Thymus (tissue), 11 donors: ENCODE measurements around the gene GABRQ. TPM values are rescaled to one million over a fixed set of nuclear protein-coding genes. Genes with fewer than 3 reads are reported as not detected.
"Not testable (repeated sequence)": the region's sequence is repeated elsewhere in the genome, so short reads cannot be mapped to it uniquely, and the experiment has no call there.

Experiments
- DNase-seq, 9 donors: peaks; one replicate each; pipeline ENCODE4 v3.0.0-alpha.2; 2013; ENCODE audit warnings: low spot score in 9 of 9, low read depth in 6 of 9, missing footprints in 1 of 9
- H3K27ac ChIP-seq, 2 donors: one replicate each; pipeline ENCODE4 v1.5.1; 2013; ENCODE audit warnings: control low read depth in 1 of 2, low read depth in 1 of 2, low read length in 1 of 2, mild to moderate bottlenecking in 1 of 2, moderate library complexity in 1 of 2
- H3K27me3 ChIP-seq, 2 donors: one replicate each; pipeline ENCODE4 v1.5.1; 2013; ENCODE audit warnings: low read length in 1 of 2; ENCODE audit not compliant: control insufficient read depth in 2 of 2, insufficient read depth in 1 of 2
- H3K36me3 ChIP-seq, 2 donors: one replicate each; pipeline ENCODE4 v1.5.1; 2013; ENCODE audit warnings: low read length in 1 of 2, mild to moderate bottlenecking in 1 of 2, moderate library complexity in 1 of 2; ENCODE audit not compliant: control insufficient read depth in 2 of 2, insufficient read depth in 2 of 2
- H3K4me1 ChIP-seq, 2 donors: one replicate each; pipeline ENCODE4 v1.5.1; 2013; ENCODE audit warnings: low read length in 2 of 2; ENCODE audit not compliant: control insufficient read depth in 2 of 2, insufficient read depth in 2 of 2
- H3K4me3 ChIP-seq, 2 donors: one replicate each; pipeline ENCODE4 v1.5.1; 2013; ENCODE audit warnings: low read length in 2 of 2, control low read depth in 1 of 2, mild to moderate bottlenecking in 1 of 2
- H3K9me3 ChIP-seq, 2 donors: one replicate each; pipeline ENCODE4 v1.5.1; 2013; ENCODE audit warnings: low read length in 1 of 2, mild to moderate bottlenecking in 1 of 2; ENCODE audit not compliant: control insufficient read depth in 2 of 2, insufficient read depth in 1 of 2
- WGBS: extraction: QIAGEN DNeasy Blood & Tissue Kit; methylation state at CpG from one replicate; pipeline ENCODE4 v1.1.7; 2013; 5-methylcytosine and 5-hydroxymethylcytosine counted together
- polyA plus RNA-seq: library from polyadenylated mRNA; stranded (reverse); fragments of 200-250 nt; gene quantifications from one replicate; pipeline ENCODE4 v1.2.3, GENCODE V29; 2013
- total RNA-seq: library from RNA; stranded (reverse); fragments of 120-200 nt; gene quantifications from one replicate; pipeline ENCODE4 v1.2.4, GENCODE V29; 2013
- donor health status: healthy.

GABRQ gene
- total and polyA plus RNA-seq, 2 donors = 0.09 TPM

- no peaks in the 10 kb centered on the region for H3K36me3 ChIP-seq
- no peak for DNase-seq
- no peak overlapping the region for H3K27ac ChIP-seq
- 95% methylated on average over 16 of the region's 16 CpGs for WGBS
- H3K27me3 ChIP-seq = no peaks in the 10 kb centered on the region
- H3K4me1 ChIP-seq = no peaks in the 10 kb centered on the region
- no peak overlapping the region for H3K4me3 ChIP-seq
- no peaks in the 10 kb centered on the region for H3K9me3 ChIP-seq
Observed at GRCh38 chrX:152652467-152652866, 14.8 kb downstream of the GABRQ start.

DNA sequence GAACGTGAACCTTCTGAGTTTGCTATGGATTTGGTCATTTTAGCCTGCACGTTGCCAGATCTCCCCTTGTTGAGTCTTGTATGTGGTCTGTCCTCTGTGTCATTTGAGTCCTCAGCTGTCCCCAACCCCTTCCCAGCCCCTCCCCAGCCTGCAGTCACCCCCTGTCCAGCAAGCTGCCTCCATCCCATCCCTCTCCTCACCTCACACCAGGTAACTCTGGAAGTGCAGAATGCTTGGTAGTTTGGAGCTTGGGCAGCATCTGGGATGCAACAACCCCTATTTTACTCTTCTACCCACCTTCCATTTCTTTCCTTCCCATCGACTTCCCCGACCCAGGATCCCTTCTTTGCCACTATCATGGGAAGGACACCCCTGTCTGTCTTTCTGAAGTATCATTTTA lies 18.4 kb downstream of the GABRQ start:
- Histone ChIP-seq H3K9me3 (no peaks in the 10 kb centered on the region), H3K4me3 (no peak overlapping the region), H3K4me1 (no peaks in the 10 kb centered on the region), H3K27ac (no peak overlapping the region), H3K36me3 (no peaks in the 10 kb centered on the region), H3K27me3 (no peaks in the 10 kb centered on the region)
- WGBS = 88% methylated on average over 4 of the region's 4 CpGs
- DNase-seq = no peak

GRCh38 chrX:152656890-152657289 lies 19.2 kb downstream of the GABRQ start:
- Histone ChIP-seq H3K9me3 (no peaks in the 10 kb centered on the region), H3K27me3 (no peaks in the 10 kb centered on the region), H3K4me3 (no peak overlapping the region), H3K36me3 (no peaks in the 10 kb centered on the region), H3K27ac (no peak overlapping the region), H3K4me1 (no peaks in the 10 kb centered on the region)
- 93% methylated on average over 7 of the region's 7 CpGs for WGBS
- DNase-seq = no peak

GRCh38 chrX:152658302-152658701 lies 20.6 kb downstream of the GABRQ start:
- H3K4me3 ChIP-seq = no peak overlapping the region
- H3K27ac ChIP-seq = no peak overlapping the region
- no peaks in the 10 kb centered on the region for H3K36me3 ChIP-seq
- no peak for DNase-seq
- 57% methylated on average over 2 of the region's 2 CpGs for WGBS
- H3K27me3 ChIP-seq = no peaks in the 10 kb centered on the region
- H3K9me3 ChIP-seq = no peaks in the 10 kb centered on the region
- H3K4me1 ChIP-seq = no peaks in the 10 kb centered on the region

DNA sequence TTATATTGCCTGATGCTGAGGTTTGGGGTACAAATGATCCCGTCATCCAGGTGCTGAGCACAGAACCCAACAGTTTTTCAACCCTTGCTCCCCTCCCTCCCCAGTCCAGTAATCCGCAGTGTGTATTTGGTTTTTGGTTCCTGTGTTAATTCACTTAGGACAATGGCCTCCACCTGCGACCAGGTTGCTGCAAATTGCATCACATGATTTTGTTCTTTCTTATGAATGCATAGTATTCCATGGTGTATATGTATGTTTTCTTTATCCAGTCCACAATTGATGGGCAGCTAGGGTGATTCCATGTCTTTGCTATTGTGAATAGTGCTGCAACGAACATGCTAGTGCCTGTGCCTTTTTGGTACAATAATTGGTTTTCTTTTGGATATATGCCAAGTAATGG lies 25.4 kb downstream of the GABRQ start:
- WGBS = 69% methylated on average over 4 of the region's 4 CpGs

GRCh38 chrX:152674135-152674534 lies 36.4 kb downstream of the GABRQ start:
- Histone ChIP-seq H3K4me1 (no peaks in the 10 kb centered on the region), H3K9me3 (no peaks in the 10 kb centered on the region), H3K36me3 (no peaks in the 10 kb centered on the region), H3K27ac (no peak overlapping the region), H3K27me3 (no peaks in the 10 kb centered on the region), H3K4me3 (no peak overlapping the region)
- WGBS = 73% methylated on average over 2 of the region's 2 CpGs
- DNase-seq = no peak

More for the DNA sequence above, 25.4 kb downstream of the GABRQ start:
- DNase-seq = no peak
- H3K27me3 ChIP-seq = no peaks in the 10 kb centered on the region
- H3K27ac ChIP-seq = no peak overlapping the region
- no peaks in the 10 kb centered on the region for H3K9me3 ChIP-seq
- H3K4me3 ChIP-seq = no peak overlapping the region
- H3K36me3 ChIP-seq = no peaks in the 10 kb centered on the region
- no peaks in the 10 kb centered on the region for H3K4me1 ChIP-seq

DNA sequence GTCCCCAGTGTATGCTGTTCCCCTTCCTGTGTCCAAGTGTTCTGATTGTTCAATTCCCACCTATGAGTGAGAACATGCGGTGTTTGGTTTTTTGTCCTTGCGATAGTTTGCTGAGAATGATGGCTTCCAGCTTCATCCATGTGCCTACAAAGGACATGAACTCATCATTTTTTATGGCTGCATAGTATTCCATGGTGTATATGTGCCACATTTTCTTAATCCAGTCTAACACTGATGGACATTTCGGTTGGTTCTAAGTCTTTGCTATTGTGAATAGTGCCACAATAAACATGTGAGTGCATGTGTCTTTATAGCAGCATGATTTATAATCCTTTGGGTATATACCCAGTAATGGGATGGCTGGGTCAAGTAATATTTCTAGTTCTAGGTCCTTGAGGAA lies 37.0 kb downstream of the GABRQ start:
- H3K4me1 ChIP-seq, DNase-seq, H3K4me3 ChIP-seq, H3K27me3 ChIP-seq, H3K9me3 ChIP-seq, H3K36me3 ChIP-seq, H3K27ac ChIP-seq: not testable (repeated sequence)
- 94% methylated on average over 3 of the region's 3 CpGs for WGBS

DNA sequence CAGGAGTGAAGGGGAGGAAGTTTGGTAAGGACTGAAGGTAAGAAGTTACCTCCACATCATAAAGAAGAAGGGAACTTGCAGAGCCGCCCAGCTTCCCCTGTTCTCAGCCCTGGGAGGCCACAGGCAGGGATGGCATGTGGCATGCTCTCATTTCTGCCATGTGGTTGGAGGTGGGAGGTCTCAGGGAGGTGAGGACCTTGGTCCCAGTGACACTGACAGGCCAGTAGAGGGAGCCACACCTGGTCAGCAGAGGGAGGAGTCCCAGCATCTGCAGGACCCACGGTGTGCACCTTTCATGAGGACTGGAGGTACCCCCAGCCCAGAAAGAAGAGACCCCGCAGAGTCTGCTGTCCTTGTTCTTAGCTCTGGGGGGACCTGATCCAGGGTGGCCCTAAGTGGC lies 43.3 kb downstream of the GABRQ start:
- not testable (repeated sequence) for H3K9me3 ChIP-seq, DNase-seq, H3K27me3 ChIP-seq, H3K36me3 ChIP-seq, H3K27ac ChIP-seq, H3K4me3 ChIP-seq, H3K4me1 ChIP-seq
- WGBS = no CpG with 5 or more reads among the region's 3 CpGs

- H3K4me3 ChIP-seq, H3K27ac ChIP-seq, H3K9me3 ChIP-seq, H3K27me3 ChIP-seq, H3K36me3 ChIP-seq, DNase-seq, H3K4me1 ChIP-seq: not testable (repeated sequence)
- 96% methylated on average over 6 of the region's 34 CpGs for WGBS
Observed at GRCh38 chrX:152697952-152698931, 60.5 kb downstream of the GABRQ start, which contains the start of gene MAGEA3. MAGEA3 (plus strand) TSS chrX:152698794; CDS start chrX:152700833, 2,039 bp downstream.
